HepG2 (cell line): ENCODE data around the gene PROK2. TPM values are rescaled to one million over a fixed set of nuclear protein-coding genes. Genes with fewer than 3 reads are reported as not detected.
A peak's percentile ranks its signal among the peaks of the same experiment; 100 is the strongest.

Experiments used
- EED ChIP-seq: sonication (generic); formaldehyde crosslinking; IDR thresholded peaks from 2 replicates; pipeline ENCODE4 v1.5.0; 2020; ENCODE audit warnings: mild to moderate bottlenecking, missing genetic modification reagents
- FOXA1 ChIP-seq, 2 experiments: fragments of 450-650 bp in 1 of 2; sonication (generic) in 1 of 2; formaldehyde crosslinking in 1 of 2; IDR thresholded peaks; 2 replicates each; pipeline versions ENCODE4 v1.4.0 to v1.6.1; 2016 to 2020; ENCODE audit warnings: missing genetic modification reagents in 1 of 2
- GATAD2A ChIP-seq: IDR thresholded peaks from 2 replicates; pipeline ENCODE4 v1.6.1; 2016
- HHEX ChIP-seq: IDR thresholded peaks from 2 replicates; pipeline ENCODE4 v1.6.1; 2016; ENCODE audit warnings: control low read depth
- ISX ChIP-seq: sonication (generic); formaldehyde crosslinking; conservative IDR thresholded peaks from 2 replicates; pipeline ENCODE4 v1.5.0; 2020; ENCODE audit warnings: missing genetic modification reagents
- RFX1 ChIP-seq: fragments of 450-650 bp; IDR thresholded peaks from 2 replicates; pipeline ENCODE4 v1.6.1; 2017
- TRAFD1 ChIP-seq: sonication (generic); formaldehyde crosslinking; IDR thresholded peaks from 2 replicates; pipeline ENCODE4 v1.5.1; 2020; ENCODE audit warnings: missing genetic modification reagents, mild to moderate bottlenecking, borderline replicate concordance
- ZBTB40 ChIP-seq, 2 experiments: fragments of 450-650 bp in 1 of 2; sonication (generic) in 1 of 2; formaldehyde crosslinking in 1 of 2; IDR thresholded peaks; 2 replicates each; pipeline versions ENCODE4 v1.6.1 to v1.8.0; 2016 to 2022; ENCODE audit warnings: antibody characterized with exemption in 1 of 2, mild to moderate bottlenecking in 1 of 2, missing genetic modification reagents in 1 of 2
- ZNF589 ChIP-seq: sonication (generic); formaldehyde crosslinking; conservative IDR thresholded peaks from 2 replicates; pipeline ENCODE4 v1.8.0; 2022; ENCODE audit warnings: mild to moderate bottlenecking, moderate library complexity, missing genetic modification reagents
- ZNF619 ChIP-seq: sonication (generic); formaldehyde crosslinking; IDR thresholded peaks from 2 replicates; pipeline ENCODE4 v1.4.0; 2020; ENCODE audit warnings: mild to moderate bottlenecking, missing genetic modification reagents
- ZNF670 ChIP-seq: sonication (generic); formaldehyde crosslinking; IDR thresholded peaks from 2 replicates; pipeline ENCODE4 v1.8.0; 2022; ENCODE audit warnings: mild to moderate bottlenecking, missing genetic modification reagents, borderline replicate concordance
- polyA plus RNA-seq, 8 experiments: library from polyadenylated mRNA; depleted of rRNA in 3 of 8; stranded (reverse) in 7 of 8; unstranded in 1 of 8; fragments of >200 nt; fragmentation: Illumina TruSeq in 4 of 8; extraction: Trizol in 4 of 8; gene quantifications; 2 replicates each; pipeline versions ENCODE4 v1.2.1 to v1.2.3, GENCODE V29; 2011 to 2016; ENCODE audit warnings: low read depth in 4 of 8, missing spikeins in 1 of 8, mixed read lengths in 1 of 8; ENCODE audit not compliant: insufficient read depth in 1 of 8
- total RNA-seq, 5 experiments: library from RNA; depleted of rRNA; stranded (reverse); fragments of >200 nt; fragmentation: Illumina TruSeq; extraction: Trizol; gene quantifications; 2 replicates each; pipeline ENCODE4 v1.2.3, GENCODE V29; 2016; ENCODE audit warnings: low read depth in 1 of 5
- TF ChIP-seq, protein P1 (sequence below): sonication (generic); formaldehyde crosslinking; IDR thresholded peaks from 2 replicates; pipeline ENCODE4 v1.4.0; 2020; ENCODE audit warnings: missing genetic modification reagents
- TF ChIP-seq, protein P2 (sequence below): IDR thresholded peaks from 2 replicates; pipeline ENCODE4 v1.6.1; 2018; ENCODE audit warnings: missing genetic modification reagents, mild to moderate bottlenecking, missing compliant biosample characterization

The PROK2 gene
- total and polyA plus RNA-seq, 2 of the 13 experiments (the other 11 are each of a cell fraction or from before 2014, with no cell fraction given): not detected

- TF ChIP-seq EED (0 out of 2 replicates have a peak, but pooled peaks have one; percentile 18), ZNF589 (no peak), FOXA1 (IDR thresholded peaks at IDR 0.05) (no peak), FOXA1 (CRISPR knock-in tag; IDR thresholded peaks at IDR 0.05) (no peak), GATAD2A (CRISPR knock-in tag) (no peak), ISX (CRISPR knock-in tag) (no peak), ZNF619 (CRISPR knock-in tag) (no peak), ZNF670 (no peak), HHEX (CRISPR knock-in tag) (no peak), ZBTB40 (IDR thresholded peaks at IDR 0.05) (no peak), ZBTB40 (CRISPR knock-in tag; IDR thresholded peaks at IDR 0.05) (no peak), TRAFD1 (CRISPR knock-in tag) (no peak), RFX1 (no peak)
- TF ChIP-seq, protein P1, sequence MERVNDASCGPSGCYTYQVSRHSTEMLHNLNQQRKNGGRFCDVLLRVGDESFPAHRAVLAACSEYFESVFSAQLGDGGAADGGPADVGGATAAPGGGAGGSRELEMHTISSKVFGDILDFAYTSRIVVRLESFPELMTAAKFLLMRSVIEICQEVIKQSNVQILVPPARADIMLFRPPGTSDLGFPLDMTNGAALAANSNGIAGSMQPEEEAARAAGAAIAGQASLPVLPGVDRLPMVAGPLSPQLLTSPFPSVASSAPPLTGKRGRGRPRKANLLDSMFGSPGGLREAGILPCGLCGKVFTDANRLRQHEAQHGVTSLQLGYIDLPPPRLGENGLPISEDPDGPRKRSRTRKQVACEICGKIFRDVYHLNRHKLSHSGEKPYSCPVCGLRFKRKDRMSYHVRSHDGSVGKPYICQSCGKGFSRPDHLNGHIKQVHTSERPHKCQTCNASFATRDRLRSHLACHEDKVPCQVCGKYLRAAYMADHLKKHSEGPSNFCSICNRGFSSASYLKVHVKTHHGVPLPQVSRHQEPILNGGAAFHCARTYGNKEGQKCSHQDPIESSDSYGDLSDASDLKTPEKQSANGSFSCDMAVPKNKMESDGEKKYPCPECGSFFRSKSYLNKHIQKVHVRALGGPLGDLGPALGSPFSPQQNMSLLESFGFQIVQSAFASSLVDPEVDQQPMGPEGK (CRISPR knock-in tag): peak; percentile 19; the same call in 1 of the 2 replicates
- TF ChIP-seq, protein P2, sequence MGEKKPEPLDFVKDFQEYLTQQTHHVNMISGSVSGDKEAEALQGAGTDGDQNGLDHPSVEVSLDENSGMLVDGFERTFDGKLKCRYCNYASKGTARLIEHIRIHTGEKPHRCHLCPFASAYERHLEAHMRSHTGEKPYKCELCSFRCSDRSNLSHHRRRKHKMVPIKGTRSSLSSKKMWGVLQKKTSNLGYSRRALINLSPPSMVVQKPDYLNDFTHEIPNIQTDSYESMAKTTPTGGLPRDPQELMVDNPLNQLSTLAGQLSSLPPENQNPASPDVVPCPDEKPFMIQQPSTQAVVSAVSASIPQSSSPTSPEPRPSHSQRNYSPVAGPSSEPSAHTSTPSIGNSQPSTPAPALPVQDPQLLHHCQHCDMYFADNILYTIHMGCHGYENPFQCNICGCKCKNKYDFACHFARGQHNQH (CRISPR knock-in tag): no peak
Measured at GRCh38 chr3:71724584-71725270, 60.2 kb downstream of the PROK2 start (continued).
